ENCODE results near the gene SGSH.

DNA sequence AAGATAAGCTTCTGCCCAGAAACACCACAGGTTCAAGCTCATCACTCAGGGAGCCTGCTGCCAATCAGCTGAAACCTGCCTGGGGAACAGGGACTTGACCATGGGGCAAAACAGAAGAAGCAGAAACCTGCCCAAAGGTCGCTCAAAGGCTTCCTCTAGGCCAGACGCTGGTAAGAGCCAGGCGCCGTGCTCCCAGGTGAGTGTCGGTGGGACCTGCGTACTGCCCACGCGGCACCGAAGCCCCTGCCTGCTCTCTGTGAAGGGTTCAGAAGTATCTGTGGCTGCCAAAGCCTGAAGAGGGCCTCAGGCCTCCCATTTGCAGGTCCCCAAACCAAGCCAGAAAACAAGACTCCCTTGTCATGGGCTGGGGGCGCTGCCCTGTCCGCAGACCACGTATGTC lies 10.4 kb downstream of the SGSH start:
- TF ChIP-seq, protein P1, sequence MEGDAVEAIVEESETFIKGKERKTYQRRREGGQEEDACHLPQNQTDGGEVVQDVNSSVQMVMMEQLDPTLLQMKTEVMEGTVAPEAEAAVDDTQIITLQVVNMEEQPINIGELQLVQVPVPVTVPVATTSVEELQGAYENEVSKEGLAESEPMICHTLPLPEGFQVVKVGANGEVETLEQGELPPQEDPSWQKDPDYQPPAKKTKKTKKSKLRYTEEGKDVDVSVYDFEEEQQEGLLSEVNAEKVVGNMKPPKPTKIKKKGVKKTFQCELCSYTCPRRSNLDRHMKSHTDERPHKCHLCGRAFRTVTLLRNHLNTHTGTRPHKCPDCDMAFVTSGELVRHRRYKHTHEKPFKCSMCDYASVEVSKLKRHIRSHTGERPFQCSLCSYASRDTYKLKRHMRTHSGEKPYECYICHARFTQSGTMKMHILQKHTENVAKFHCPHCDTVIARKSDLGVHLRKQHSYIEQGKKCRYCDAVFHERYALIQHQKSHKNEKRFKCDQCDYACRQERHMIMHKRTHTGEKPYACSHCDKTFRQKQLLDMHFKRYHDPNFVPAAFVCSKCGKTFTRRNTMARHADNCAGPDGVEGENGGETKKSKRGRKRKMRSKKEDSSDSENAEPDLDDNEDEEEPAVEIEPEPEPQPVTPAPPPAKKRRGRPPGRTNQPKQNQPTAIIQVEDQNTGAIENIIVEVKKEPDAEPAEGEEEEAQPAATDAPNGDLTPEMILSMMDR (IDR thresholded peaks at IDR 0.05; ENCODE audit: low read length), result no peak
- TF ChIP-seq EZH2 (IDR thresholded peaks at IDR 0.05; ENCODE audit: borderline replicate concordance, low read length), result no peak
